Tibial nerve (tissue), 3 donors: ENCODE measurements around the gene TMEM132A.

Source experiments
- CTCF ChIP-seq, 5 experiments: fragments of 200-600 bp in 3 of 5; fragments of 450-650 bp in 2 of 5; sonication (generic) in 3 of 5; IDR thresholded peaks; one replicate each; pipeline ENCODE4 v1.5.1; 2016 to 2019; ENCODE audit warnings: antibody characterized with exemption in 5 of 5, mild to moderate bottlenecking in 3 of 5, moderate library complexity in 2 of 5
- POLR2A ChIP-seq, 2 donors: fragments of 450-650 bp; IDR thresholded peaks; one replicate each; pipeline ENCODE4 v1.6.1; 2017; ENCODE audit warnings: antibody characterized with exemption in 2 of 2, mild to moderate bottlenecking in 2 of 2, moderate library complexity in 2 of 2

GRCh38 chr11:60937144-60937527, 12.9 kb downstream of the TMEM132A start:
- TF ChIP-seq POLR2A (IDR thresholded peaks at IDR 0.05) (no peak), CTCF (IDR thresholded peaks at IDR 0.05) (no peak)
